ENCODE measurements around the gene ZBTB44.
"Not testable (repeated sequence)": the region's sequence is repeated elsewhere in the genome, so short reads cannot be mapped to it uniquely, and the experiment has no call there.

The ZBTB44 gene

DNA sequence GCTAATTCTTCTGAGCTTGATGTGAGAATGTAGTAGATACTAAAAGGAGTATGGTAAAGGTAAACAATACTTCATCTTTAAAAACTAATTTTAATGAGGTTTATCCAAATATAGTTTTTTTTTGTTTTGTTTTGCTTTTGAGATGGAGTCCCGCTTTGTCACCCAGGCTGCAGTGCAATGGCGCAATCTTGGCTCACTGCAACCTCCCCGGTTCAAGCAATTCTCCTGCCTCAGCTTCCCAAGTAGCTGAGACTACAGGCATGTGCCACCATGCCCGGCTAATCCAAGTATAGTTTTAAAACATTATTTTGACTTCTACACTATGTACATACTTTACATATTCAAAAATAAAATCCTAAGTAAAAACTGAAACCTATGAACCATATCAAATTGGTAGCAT is 4.1 kb downstream of the ZBTB44 start:
- DNase-seq, result no peak

DNA sequence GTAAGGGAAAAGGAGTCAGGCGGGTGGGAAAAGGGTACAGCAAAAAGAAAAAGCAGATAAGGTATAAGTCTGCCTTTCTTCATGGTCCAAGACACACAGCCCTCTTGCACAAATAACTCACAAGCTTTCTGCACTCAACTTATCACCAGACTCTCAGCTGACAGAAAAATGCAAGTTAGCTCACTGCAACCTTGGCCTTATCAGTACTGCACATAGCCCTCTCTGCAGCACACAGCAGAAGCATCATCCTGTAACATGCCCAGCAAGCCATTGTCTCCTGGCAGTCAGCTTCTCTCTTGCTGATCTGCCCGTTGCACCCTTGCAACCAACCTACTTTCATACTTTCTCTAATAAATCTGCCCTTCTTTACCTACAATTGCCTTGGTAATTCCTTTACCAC is 5.8 kb downstream of the ZBTB44 start:
- no peak for DNase-seq

DNA sequence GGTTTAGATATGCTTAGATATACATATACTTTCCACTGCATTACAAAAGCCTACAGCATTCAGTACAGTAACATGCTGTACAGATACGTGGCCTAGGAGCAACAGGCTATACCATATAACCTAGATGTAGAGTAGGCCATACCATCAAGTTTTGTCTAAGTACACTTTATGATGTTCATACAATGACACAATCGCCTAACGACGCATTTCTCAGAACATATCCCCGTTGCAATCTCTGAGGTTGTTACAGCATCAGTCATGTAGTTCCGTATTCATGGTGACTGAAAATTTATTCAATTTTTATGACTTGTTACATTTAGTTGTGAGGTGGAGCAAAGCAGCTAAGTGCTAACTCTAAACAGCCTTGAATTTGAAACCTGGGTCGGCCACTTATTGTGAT is 6.7 kb downstream of the ZBTB44 start:
- DNase-seq, result no peak

DNA sequence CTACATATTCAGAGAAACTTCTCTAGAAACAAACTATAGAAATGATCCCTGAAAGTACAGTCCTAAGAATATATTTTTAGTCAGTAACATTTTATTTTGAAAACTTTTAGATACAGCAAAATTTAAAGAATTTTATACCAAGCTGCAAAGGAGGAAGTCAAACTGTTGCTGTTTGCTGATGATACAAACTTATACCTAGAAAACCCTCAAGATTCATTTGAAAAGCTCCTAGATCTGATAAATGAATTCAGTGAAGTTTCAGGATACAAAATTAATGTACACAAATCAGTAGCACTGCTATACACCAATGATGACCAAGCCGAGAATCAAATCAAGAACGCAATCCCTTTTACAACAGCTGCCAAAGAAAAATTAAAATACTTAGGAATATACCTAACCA is 10.1 kb downstream of the ZBTB44 start:
- no peak for DNase-seq

DNA sequence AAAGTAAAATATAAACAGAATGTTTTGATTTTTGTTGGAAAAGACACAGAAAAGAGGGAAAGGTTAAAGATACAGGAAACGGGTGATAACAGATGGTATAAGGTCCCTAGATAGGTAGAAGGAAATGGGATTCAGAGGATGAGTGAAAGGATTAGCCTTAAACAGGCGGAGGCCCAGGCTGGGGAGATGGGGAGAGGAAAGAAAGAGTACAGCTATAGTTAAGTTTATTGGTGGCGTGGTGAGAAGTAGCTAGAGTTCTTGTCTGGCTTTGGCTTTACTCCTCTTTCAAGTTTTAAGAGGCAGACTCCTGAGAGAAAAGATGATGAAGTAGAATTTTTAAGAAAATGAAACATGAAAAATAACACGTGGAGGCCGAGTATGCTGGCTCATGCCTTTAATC is 13.7 kb downstream of the ZBTB44 start:
- no peak for DNase-seq

DNA sequence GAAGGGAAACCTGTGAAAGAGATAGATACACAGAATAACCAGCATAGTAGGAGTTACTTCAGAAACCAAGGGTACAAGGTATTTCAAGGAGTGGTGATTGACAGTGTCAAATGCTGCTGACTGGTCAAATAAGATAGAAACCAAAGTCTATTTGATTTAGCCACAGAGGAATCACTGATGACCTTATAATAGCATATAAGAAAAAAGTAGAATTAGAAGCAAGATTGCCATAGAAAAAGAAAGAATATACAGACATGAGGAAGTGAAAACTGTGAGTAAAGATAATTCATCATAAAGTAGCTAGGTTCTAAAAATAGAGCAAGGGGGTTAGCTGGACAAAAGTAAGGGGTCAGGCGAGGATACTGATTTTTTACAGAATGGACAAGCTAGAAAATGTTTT is 14.2 kb downstream of the ZBTB44 start:
- no peak for DNase-seq

DNA sequence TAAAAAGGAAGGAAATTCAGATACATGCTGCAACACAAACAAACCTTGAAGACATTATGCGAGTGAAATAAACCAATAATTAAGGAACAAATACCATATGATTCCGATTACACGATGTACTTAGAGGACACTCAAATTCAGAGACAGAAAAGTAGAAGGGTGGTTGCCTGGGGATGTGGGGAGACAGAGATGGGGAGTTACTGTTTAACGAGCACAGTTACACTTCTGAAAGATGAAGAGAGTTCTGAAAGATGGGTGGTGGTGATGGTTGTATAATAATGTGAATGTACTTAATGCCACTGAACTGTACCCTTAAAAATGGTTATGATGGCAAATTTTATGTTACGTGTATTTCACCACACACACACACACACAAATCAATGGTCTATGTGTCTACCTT is 14.7 kb downstream of the ZBTB44 start:
- DNase-seq, result no peak

DNA sequence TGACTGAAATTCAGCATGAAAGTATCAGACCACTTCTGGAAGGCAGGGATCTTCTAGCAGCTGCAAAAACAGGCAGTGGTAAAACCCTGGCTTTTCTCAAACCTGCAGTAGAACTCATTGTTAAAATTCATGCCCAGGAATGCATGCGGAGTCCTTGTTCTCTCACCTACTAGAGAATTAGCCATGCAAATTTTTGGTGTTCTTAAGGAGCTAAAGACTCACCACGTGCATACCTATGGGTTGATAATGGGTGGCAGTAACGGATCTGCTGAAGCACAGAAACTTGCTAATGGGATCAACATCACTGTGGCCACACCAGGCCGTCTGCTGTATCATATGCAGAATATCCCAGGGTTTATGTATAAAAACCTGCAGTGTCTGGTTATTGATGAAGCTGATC is 19.1 kb downstream of the ZBTB44 start:
- no peak for DNase-seq

DNA sequence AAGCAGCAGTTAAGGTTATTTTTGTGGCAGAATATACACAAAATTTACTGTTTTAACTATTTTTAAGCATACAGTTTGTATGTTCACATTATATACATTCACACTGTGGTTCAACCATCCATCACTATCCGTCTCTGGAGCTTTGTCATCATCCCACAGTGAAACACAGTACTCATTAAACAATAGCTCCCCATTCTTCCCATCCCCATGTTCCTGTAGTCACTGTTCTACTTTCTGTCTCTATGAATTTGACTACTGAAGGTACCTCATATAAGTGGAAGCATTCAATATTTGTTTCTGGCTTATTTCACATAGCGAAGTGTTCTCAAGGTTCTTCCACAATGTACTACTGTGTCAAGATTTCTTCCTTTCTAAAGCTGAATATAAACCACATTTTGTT is 32.6 kb downstream of the ZBTB44 start:
- DNase-seq, result no peak

DNA sequence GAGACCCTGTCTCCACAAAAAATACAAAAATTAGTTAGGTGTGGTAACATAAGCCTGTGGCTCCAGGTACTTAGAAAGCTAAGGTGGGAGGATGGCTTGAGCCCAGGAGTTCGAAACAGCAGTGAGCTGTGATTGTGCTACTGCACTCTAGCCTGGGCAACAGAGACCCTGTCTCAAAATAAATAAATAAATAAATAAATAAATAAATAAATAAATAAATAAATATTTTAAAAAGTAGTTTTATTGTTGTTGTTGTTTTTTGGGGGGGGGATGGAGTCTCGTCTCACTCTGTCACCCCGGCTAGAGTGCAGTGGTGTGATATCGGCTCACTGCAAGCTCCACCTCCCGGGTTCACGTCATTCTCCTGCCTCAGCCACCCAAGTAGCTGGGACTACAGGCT is 33.4 kb downstream of the ZBTB44 start:
- DNase-seq, result not testable (repeated sequence)

DNA sequence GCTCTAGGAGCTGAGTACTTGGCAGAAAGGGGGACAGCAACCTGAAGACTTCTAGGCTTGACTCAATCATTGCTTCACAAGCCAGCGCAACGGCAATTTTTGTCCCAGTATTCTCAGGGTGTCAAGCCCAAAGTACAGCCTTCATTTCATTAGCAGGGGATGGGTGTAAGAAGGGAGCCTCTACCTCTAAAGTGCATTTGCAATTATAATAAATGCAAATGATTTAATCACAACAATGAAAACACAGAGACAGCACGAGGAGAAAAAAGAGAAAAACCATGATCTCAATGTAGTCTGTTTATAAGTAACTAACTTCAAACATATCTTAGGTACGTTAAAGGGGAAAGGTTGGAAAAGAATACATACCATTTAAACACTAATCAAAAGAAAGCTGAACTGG is 34.7 kb downstream of the ZBTB44 start:
- no peak for DNase-seq

DNA sequence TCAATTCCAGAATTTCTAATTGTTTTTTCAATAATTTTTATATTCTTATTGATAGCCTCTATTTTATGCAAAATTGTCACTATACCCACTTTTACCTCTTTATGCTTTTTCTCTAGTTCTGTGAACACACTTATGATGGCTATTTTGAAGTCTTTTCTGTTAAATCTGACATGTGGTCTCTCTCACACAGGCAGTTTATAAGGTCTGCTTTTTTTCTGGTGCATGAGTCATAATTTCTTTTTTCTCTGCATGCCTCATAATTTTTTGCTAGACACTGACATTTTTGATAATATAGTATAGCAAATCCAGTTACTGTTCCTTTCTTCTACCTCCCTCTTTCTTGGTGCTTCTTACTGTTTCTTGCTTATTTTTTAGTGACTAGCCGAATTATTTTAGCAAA is 36.0 kb downstream of the ZBTB44 start:
- no peak for DNase-seq

DNA sequence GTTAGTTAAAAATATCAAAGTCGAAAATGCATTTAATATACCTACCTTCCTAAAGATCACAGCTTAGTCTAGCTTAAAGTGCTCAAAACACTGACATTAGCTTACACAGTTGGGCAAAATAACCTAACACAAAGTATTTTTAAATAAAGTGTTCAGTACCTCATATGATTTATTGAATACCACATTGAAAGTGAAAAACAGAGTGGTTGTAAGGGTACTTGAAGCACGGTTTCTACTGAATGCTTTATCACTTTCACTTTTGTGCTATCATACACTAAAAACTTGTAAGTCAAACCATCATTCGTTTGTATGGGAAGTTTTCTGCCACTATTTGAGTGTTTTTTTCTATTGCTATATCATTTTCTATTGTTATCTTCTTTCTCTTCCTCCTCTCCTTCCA is 36.6 kb downstream of the ZBTB44 start:
- DNase-seq, result no peak

DNA sequence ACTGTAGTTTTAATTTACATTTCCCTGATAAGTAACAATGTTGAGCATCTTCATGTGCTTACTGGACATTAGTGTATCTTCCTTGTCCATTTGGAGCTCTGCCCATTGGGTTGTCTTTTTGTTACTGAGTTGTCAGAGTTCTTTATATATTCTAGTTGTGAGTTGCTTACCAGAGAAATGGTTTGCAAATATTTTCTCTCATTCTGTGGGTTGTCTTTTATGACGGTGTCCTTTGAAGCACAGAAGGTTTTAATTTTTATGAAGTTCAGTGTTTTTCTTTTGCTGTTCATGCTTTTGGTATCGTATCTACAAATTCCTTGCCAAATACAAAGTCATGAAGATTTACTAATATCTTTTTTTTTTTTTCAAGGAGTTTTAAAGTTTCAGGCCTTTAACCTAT is 42.4 kb downstream of the ZBTB44 start:
- no peak for DNase-seq

DNA sequence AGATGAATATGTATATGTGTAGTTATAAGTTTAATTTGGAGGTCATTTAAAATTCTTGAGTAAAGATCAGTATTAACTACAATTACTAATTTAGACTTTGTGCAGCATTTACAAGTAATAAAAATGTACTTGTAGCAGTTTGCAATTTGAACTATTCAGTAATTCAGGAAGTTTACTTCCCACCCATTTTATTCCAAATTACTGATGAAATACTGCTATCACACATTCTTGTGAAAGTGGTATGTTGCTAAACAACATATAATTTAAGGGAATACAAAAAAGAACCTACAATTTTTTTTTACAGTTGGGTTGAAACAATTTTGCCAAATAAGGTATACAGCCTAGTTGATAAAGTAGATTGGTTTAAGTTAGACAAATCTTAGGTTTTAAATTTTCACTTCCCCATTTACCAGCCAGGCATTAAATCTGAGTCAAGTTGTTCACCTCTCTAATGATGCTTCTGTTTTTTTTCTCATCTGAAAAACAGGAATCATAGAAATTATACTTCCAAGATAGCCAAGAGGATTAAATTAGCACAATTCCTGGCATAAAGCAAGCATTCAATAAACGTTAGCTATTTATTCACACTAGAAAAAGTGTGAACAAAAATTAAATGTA is 45.3 kb downstream of the ZBTB44 start:
- DNase-seq, result no peak

DNA sequence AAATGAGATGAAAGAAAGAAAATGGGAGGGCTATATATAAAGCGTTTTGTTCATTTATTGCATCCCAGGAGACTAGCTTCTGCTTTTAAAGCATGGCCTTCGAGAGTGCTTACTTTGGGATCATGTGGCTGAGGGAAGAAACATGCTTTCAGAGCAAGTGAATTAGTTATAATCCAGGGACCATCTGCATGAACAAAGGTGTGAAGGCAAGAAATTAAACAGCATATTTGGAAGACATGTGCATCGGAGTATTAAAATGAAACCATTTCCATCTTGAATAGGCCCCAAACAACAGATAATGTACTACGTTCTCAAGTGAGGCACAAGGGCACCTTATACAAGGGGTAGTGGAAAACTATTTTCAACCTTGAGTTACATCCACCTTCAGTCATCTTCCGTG is 51.4 kb downstream of the ZBTB44 start:
- no peak for DNase-seq

DNA sequence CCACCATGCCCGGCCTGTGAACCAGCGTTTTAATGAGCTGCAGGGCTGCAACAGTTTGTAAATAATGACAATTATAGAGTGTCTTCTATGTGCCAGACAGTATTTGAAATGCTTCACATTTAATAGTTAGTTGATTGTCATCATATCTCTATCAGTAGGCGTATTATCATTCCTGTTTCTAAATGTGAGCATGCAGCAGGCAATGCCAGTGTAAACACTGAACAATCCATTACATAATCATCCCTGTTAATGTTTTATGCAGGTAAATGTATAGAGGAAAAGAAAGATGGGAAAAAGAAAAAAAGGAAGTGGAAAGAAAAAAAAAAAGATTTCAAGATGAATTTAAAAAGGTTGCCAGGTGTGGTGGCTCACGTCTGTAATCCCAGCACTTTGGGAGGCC is 52.3 kb downstream of the ZBTB44 start:
- DNase-seq, result no peak

DNA sequence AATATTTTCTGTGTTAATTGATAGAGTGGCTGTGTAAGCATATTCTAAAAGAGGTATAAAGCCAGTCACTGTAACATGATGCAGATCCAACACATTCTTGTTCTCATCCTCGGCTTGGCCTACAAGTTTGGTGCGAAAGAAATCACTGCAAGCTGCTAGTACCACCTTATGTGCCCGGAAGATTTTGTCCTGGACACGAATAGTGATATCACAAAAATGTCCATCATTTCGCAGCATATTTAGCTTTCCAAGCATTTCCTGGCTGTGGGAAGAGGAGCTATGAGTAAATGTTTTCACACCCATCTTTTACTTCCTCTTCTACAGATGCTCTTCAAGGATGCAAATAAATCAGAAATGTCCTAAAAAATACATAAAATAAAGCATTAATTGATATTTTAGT is 53.1 kb downstream of the ZBTB44 start:
- DNase-seq, result no peak

DNA sequence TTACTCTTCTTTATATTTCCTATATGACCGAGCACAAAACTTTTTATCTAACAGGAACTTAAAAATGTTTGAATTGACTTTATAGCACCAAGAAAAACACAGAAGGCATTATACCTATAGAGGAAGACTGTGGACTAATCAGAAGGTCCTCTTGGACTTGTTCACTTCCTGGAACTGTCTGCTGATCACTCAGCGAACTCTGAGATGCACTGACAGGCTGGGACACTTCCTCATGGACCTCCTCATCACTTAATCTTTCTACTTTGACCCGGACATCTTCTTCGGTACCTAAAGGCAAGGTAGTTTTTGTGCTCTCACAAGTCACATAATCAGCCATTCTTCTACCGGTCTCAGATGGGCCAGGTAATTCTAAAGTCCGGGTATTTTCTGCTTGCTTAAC is 54.0 kb downstream of the ZBTB44 start:
- no peak for DNase-seq

DNA sequence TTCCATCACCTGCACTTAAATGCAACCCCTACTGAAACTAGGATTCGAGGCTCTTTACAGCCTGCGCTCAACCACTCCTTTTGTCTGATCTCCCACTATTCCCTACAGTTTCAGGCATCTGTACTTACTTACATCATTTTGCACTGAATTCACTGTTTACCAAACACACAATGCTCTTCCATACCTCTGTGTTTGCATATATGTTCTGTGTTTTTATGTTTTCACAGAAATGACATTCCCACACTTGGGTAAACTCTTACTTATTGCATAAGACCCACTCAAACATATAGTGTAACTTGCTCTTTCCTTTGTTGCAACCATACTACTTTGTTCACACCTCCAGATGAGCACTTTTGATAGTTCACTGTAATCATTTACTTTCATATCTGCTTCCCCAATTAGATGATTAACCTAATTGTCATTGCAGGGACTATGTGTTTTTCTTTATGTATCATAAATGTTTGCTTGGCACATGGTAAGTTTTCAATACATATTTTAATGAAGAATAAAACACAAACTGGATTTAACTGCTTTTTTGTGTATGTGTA is 54.6 kb downstream of the ZBTB44 start:
- no peak for DNase-seq

DNA sequence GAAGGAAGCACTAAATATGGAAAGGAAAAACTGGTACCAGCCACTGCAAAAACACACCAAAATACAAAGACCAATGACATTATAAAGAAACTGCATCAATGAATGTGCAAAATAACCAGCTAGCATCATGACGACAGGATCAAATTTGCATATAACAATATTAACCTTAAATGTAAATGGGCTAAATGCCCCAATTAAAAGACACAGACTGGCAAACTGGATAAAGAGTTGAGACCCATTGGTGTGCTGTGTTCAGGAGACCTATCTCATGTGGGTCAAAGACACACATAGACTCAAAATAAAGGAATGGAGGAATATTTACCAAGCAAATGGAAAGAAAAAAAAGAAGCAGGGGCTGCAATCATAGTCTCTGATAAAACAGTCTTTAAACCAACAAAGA is 63.0 kb downstream of the ZBTB44 start:
- DNase-seq, result not testable (repeated sequence)

DNA sequence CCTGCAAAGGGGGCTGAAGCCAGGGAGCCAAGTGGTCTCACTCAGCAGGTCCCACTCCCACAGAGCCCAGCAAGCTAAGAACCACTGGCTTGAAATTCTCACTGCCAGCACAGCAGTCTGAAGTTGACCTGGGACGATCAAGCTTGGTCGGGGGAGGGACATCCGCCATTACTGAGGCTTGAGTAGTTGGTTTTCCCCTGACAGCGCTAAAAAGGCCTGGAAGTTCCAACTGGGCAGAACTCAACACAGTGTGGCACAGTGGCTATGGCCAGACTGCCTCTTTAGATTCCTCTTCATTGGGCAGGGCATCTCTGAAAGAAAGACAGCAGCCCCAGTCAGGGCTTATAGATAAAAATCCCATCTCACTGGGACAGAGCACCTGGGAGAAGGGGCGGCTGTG is 64.8 kb downstream of the ZBTB44 start:
- not testable (repeated sequence) for DNase-seq

DNA sequence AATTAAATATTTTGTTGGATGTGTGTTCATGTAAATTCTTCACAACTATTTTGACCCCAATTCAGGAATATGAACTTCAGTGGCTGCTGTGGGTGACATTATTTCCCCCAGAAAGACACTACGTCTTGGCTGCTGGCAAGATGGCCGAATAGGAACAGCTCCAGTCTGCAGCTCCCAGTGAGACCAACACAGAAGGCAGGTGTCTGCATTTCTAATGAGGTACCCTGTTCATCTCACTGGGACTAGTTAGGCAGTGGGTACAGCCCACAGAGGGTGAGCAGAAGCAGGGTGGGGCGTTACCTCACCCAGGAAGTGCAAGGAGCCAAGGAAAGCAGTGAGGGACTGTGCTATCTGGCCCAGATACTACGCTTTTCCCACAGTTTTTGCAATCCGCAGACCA is 65.3 kb downstream of the ZBTB44 start:
- no peak for DNase-seq

DNA sequence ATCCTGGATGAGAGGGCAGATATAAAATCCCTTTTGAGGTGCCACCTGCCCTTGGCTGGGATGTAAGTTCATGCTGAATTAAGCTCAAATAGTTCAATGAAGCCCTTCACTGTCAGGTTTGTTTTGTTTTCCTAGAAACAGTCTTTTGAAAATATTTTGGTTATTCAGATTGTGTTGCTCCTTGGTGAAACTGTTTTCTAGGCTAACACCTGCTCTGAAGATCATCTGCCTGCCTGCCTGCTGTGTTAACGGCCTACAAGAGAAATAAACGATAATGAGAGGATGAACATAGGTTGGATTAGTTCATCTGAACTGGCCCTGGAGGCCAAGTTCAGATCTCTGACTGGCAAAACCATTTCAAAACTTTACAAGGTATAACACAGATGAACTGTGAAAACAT is 67.4 kb downstream of the ZBTB44 start:
- no peak for DNase-seq

DNA sequence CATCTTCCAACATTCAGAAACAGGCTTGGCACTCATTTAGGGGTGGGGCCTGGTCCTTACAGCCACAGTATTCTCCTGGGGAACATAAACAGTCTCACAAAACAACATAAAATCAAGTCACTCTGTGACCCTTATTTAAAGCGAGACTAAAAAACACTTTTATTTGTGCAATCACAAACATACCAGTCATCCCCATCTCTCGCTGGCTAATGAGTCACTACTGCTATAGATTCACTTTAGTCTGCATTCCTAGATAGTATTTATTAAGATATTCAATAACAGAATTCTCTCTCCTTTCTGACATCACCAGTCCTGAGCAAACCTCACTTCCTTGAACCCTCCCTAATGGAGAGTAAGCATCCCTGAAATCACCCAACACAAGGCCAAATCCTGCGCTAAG is 68.0 kb downstream of the ZBTB44 start:
- DNase-seq, result no peak

DNA sequence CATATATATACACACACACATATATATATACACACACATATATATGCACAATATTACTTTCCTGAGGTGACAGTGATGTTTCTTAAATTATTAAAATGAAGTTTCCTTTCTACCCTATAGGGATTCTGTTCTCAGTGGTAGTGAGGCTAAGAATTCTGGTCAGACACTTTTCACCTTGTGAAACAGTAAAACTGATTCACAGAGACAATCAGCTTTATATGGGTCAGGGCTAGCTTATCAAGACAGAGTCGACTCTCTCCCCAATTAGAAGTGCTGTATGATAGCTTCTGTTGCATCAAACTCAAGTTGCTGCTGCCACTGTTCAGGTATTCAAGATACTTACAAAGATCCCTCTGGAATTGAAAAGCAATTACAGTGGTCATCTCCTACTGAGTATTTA is 68.4 kb downstream of the ZBTB44 start:
- no peak for DNase-seq
